PFSK-1 (cell line): ENCODE results near the gene ATP6V0E2.

Source experiments
- FOXP2 ChIP-seq: optimal IDR thresholded peaks from 2 replicates; pipeline ENCODE3; 2011; ENCODE audit warnings: borderline replicate concordance, control low read depth, inconsistent platforms; ENCODE audit not compliant: insufficient read depth; ENCODE audit errors: extremely low read length, extremely low read depth
- POLR2AphosphoS5 ChIP-seq: IDR thresholded peaks from 2 replicates; pipeline ENCODE4 v1.6.1; 2012; ENCODE audit warnings: low read depth, mild to moderate bottlenecking, control low read depth, low read length, moderate library complexity
- SIN3A ChIP-seq: IDR thresholded peaks from 2 replicates; pipeline ENCODE4 v1.6.1; 2012; ENCODE audit warnings: mild to moderate bottlenecking, low read length, moderate library complexity, borderline replicate concordance; ENCODE audit not compliant: insufficient read depth
- TAF1 ChIP-seq: IDR thresholded peaks from 2 replicates; pipeline ENCODE4 v1.6.1; 2012; ENCODE audit warnings: low read length, control low read depth, borderline replicate concordance; ENCODE audit not compliant: insufficient read depth
- TF ChIP-seq, protein P1 (sequence below), 2 experiments: IDR thresholded peaks; 2 replicates each; pipeline versions ENCODE4 v1.6.1 to v1.8.0; 2011 to 2012; ENCODE audit warnings: low read depth in 2 of 2, low read length in 2 of 2, control low read depth in 1 of 2, inconsistent platforms in 1 of 2, mild to moderate bottlenecking in 1 of 2, moderate library complexity in 1 of 2; ENCODE audit not compliant: insufficient read depth in 1 of 2

Gene ATP6V0E2

DNA sequence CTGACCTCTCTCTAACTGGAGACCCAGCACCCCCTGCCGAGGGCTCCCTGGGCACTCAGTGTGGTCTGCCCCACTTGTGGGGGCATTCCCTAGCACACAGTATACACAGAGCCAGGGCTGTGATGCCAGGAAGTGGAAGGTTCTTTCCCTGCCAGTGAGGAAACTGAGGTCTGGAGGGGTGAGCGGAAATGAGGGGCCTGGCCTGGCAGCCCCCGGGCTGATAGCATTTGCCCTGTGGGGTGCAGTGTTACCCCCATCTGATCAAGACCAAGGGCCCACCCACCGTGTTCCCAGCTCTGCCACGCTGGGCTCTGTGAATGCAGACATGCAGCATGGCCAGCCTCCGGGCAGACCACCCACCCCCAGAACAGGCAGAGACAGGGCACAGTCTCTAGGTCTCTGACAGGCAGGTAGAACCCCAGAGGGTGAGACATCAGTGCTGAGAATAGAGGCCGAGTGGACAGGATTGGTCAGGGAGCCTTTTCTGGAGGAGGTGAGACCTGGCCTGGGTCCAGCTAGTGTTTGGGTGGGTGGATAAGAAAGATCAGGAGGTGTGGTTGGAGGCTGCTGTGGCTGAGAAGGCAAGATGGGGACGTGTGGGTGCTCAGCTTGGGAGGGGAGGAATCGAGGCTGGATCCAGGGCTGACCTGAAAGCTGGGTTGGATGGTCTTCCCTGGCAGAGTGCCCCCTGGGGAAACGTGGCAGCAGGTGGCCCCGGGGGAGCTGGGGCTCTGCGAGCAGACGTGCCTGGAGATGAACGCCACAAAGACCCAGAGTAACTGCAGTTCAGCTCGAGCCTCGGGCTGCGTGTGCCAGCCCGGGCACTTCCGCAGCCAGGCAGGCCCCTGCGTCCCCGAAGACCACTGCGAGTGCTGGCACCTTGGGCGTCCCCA is 46.4 kb upstream of the ATP6V0E2 start:
- TF ChIP-seq, protein P1, sequence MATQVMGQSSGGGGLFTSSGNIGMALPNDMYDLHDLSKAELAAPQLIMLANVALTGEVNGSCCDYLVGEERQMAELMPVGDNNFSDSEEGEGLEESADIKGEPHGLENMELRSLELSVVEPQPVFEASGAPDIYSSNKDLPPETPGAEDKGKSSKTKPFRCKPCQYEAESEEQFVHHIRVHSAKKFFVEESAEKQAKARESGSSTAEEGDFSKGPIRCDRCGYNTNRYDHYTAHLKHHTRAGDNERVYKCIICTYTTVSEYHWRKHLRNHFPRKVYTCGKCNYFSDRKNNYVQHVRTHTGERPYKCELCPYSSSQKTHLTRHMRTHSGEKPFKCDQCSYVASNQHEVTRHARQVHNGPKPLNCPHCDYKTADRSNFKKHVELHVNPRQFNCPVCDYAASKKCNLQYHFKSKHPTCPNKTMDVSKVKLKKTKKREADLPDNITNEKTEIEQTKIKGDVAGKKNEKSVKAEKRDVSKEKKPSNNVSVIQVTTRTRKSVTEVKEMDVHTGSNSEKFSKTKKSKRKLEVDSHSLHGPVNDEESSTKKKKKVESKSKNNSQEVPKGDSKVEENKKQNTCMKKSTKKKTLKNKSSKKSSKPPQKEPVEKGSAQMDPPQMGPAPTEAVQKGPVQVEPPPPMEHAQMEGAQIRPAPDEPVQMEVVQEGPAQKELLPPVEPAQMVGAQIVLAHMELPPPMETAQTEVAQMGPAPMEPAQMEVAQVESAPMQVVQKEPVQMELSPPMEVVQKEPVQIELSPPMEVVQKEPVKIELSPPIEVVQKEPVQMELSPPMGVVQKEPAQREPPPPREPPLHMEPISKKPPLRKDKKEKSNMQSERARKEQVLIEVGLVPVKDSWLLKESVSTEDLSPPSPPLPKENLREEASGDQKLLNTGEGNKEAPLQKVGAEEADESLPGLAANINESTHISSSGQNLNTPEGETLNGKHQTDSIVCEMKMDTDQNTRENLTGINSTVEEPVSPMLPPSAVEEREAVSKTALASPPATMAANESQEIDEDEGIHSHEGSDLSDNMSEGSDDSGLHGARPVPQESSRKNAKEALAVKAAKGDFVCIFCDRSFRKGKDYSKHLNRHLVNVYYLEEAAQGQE (IDR thresholded peaks at IDR 0.05; ENCODE audit: insufficient read depth in 1 of 2, low read depth in 2 of 2, low read length in 2 of 2), result no peak
- no peak for TF ChIP-seq SIN3A
- TF ChIP-seq FOXP2, result no peak
- no peak for TF ChIP-seq TAF1
- TF ChIP-seq POLR2AphosphoS5, result no peak

- TF ChIP-seq POLR2AphosphoS5 (no peak), FOXP2 (no peak)
Measured at GRCh38 chr7:149828357-149829309, 45.1 kb upstream of the ATP6V0E2 start.

DNA sequence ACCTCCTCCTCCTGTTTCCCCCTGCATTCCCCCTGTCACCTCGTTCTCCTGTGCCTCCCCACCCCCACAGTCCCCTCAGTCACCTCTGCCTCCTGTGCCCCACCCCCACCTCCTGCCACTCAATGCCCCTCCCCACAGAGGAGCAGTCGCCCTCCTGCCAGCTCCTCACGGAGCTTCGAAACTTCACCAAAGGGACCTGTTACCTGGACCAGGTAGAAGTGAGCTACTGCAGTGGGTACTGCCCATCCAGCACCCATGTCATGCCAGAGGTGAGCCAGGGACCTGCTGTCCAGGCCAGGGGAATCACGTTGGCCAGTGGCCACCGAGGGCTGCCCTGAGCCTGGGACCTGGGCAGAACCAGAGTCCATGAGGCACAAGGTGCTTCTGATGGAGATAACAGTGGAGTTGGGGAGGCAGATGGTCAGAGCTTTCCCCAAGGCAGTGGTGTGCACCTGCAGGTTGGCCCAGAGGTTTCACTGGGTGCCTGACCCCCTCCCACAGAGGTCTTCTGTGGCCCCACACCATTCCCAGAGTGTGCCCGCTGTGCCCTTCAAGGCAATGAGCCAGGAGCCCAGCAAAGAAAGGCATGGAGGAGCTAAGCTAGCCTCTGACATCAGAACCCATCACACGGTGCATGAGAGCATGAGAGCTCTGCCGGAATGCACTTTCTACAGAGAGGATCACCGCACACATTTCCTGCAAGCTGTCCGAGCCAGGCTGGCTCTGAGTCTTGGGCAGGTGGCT is 42.6 kb upstream of the ATP6V0E2 start:
- no peak for TF ChIP-seq POLR2AphosphoS5
- TF ChIP-seq, protein P1 (IDR thresholded peaks at IDR 0.05; ENCODE audit: insufficient read depth in 1 of 2, low read depth in 2 of 2, low read length in 2 of 2), result no peak
- TF ChIP-seq SIN3A, result no peak
- no peak for TF ChIP-seq FOXP2
- no peak for TF ChIP-seq TAF1

GRCh38 chr7:149831741-149832219 is 42.0 kb upstream of the ATP6V0E2 start:
- TF ChIP-seq FOXP2 (no peak), TAF1 (no peak), SIN3A (no peak), POLR2AphosphoS5 (no peak)
- TF ChIP-seq, protein P1 (IDR thresholded peaks at IDR 0.05; ENCODE audit: insufficient read depth in 1 of 2, low read depth in 2 of 2, low read length in 2 of 2), result no peak
